ENCODE results near the gene ADCY6. TPM values are rescaled to one million over a fixed set of nuclear protein-coding genes. Genes with fewer than 3 reads are reported as not detected.

Gene ADCY6
- total and polyA plus RNA-seq, 2 donors (not counting 1 experiment from before 2014, with no cell fraction given) = 0.03 TPM; not detected in 1

- Histone ChIP-seq H3K4me2 (replicated peaks; ENCODE audit: low read depth, low read length, poor library complexity, severe bottlenecking) (peak overlapping the region; percentile 100), H3K27me3 (replicated peaks in 1 of 4; ENCODE audit: control extremely low read depth in 1 of 4, control insufficient read depth in 3 of 4, insufficient read depth in 4 of 4, low read length in 3 of 4) (peaks cover 0 to 31% (median 16%) of the 10 kb centered on the region in 4 experiments), H3K9me3 (ENCODE audit: control extremely low read depth in 1 of 3, control insufficient read depth in 2 of 3, insufficient read depth in 1 of 3, low read length in 2 of 3) (no peaks in the 10 kb centered on the region), H3K9ac (ENCODE audit: low read length) (peak overlapping the region; percentile 91), H3K79me2 (ENCODE audit: control insufficient read depth, insufficient read depth, low read length) (no peaks in the 10 kb centered on the region), H4K20me1 (ENCODE audit: control insufficient read depth, insufficient read depth, low read length, poor library complexity, severe bottlenecking) (peaks cover 13% of the 10 kb centered on the region), H3K36me3 (replicated peaks in 1 of 2; ENCODE audit: control extremely low read depth in 1 of 2, control insufficient read depth in 1 of 2, extremely low read depth in 1 of 2, insufficient read depth in 2 of 2, low read length in 1 of 2) (no peaks in the 10 kb centered on the region), H2AFZ (ENCODE audit: insufficient read depth, low read depth, low read length, poor library complexity, severe bottlenecking) (peak overlapping the region; percentile 96), H3K27ac (ENCODE audit: low read length in 2 of 2) (peak overlapping the region in 1 of 2 donors; percentile 32), H3K4me1 (ENCODE audit: control insufficient read depth in 2 of 2, insufficient read depth in 2 of 2, low read length in 2 of 2) (peaks cover 30 to 38% of the 10 kb centered on the region in 2 donors), H3K4me3 (ENCODE audit: control extremely low read depth in 1 of 5, extremely low read depth in 1 of 5, insufficient read depth in 1 of 5, low read depth in 2 of 5, low read length in 4 of 5) (peak overlapping the region; percentile 38 to 84 (median 69))
- TF ChIP-seq EZH2 (IDR thresholded peaks at IDR 0.05; ENCODE audit: borderline replicate concordance, insufficient read depth, low read depth, low read length, poor library complexity, severe bottlenecking) = no peak
- TF ChIP-seq, protein P1, sequence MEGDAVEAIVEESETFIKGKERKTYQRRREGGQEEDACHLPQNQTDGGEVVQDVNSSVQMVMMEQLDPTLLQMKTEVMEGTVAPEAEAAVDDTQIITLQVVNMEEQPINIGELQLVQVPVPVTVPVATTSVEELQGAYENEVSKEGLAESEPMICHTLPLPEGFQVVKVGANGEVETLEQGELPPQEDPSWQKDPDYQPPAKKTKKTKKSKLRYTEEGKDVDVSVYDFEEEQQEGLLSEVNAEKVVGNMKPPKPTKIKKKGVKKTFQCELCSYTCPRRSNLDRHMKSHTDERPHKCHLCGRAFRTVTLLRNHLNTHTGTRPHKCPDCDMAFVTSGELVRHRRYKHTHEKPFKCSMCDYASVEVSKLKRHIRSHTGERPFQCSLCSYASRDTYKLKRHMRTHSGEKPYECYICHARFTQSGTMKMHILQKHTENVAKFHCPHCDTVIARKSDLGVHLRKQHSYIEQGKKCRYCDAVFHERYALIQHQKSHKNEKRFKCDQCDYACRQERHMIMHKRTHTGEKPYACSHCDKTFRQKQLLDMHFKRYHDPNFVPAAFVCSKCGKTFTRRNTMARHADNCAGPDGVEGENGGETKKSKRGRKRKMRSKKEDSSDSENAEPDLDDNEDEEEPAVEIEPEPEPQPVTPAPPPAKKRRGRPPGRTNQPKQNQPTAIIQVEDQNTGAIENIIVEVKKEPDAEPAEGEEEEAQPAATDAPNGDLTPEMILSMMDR (IDR thresholded peaks at IDR 0.05) = no peak
- POLR2A ChIA-PET = interaction anchor here (0.9 kb wide), 2 partner anchors 37 to 980 kb away, joined by 3 read pairs; no protein-coding TSS in a partner anchor
- peak; percentile 61 for DNase-seq
- intact Hi-C loops (cut with micrococcal nuclease) = no loop called here
- H3K27me3 Mint-ChIP-seq = peaks cover 12% of the 10 kb centered on the region
- H3K4me1 Mint-ChIP-seq = peaks cover 29% of the 10 kb centered on the region
- H3K27ac Mint-ChIP-seq = peak overlapping the region; percentile 26
- peak overlapping the region; percentile 96 for H3K4me3 Mint-ChIP-seq
- ATAC-seq (ENCODE audit: low read depth) = peak; percentile 14
- CTCF ChIA-PET = interaction anchor here (0.5 to 6.8 kb wide), 12 partner anchors 9 to 1332 kb away, joined by 3 to 57 read pairs (median 3); partner anchors contain the start of gene DDX23
- WGBS (ENCODE audit: insufficient coverage) = 2% methylated on average over 50 of the region's 54 CpGs
- H3K9me3 Mint-ChIP-seq (ENCODE audit: insufficient read depth) = no peaks in the 10 kb centered on the region
These were observed 26.5 kb upstream of the ADCY6 start for GRCh38 chr12:48815126-48816110.
